Measurements from ENCODE around the gene PARVB.

GRCh38 chr22:44067033-44067432, 42.9 kb downstream of the PARVB start:
- TF ChIP-seq CTCF (IDR thresholded peaks at IDR 0.05): no peak
- no peak for TF ChIP-seq EP300 (IDR thresholded peaks at IDR 0.05)
